Measurements from ENCODE around the gene NUBP2.

NUBP2 gene

GRCh38 chr16:1781758-1782407 lies 877 bp upstream of the NUBP2 start:
- H3K9me3 Mint-ChIP-seq = no peaks in the 10 kb centered on the region
- peak overlapping the region; percentile 95 for H3K4me3 Mint-ChIP-seq
- no peaks in the 10 kb centered on the region for H3K27me3 Mint-ChIP-seq
- peaks cover 53% of the 10 kb centered on the region for H3K36me3 Mint-ChIP-seq (ENCODE audit: low read depth)
- peak overlapping the region; percentile 92 for H3K27ac Mint-ChIP-seq
- peaks cover 29% of the 10 kb centered on the region for H3K4me1 Mint-ChIP-seq (ENCODE audit: low read depth)
- DNase-seq = no peak

GRCh38 chr16:1784977-1785845 lies 2.5 kb downstream of the NUBP2 start:
- Mint-ChIP-seq H3K27me3 (no peaks in the 10 kb centered on the region), H3K4me1 (ENCODE audit: low read depth) (peaks cover 30% of the 10 kb centered on the region), H3K9me3 (no peaks in the 10 kb centered on the region), H3K4me3 (peak overlapping the region; percentile 63), H3K27ac (peak overlapping the region; percentile 75), H3K36me3 (ENCODE audit: low read depth) (peaks cover 62% of the 10 kb centered on the region)
- no peak for DNase-seq

GRCh38 chr16:1785846-1786170 lies 3.0 kb downstream of the NUBP2 start:
- H3K9me3 Mint-ChIP-seq = no peaks in the 10 kb centered on the region
- peaks cover 30% of the 10 kb centered on the region for H3K4me1 Mint-ChIP-seq (ENCODE audit: low read depth)
- H3K27ac Mint-ChIP-seq = no peak overlapping the region
- H3K27me3 Mint-ChIP-seq = no peaks in the 10 kb centered on the region
- peaks cover 65% of the 10 kb centered on the region for H3K36me3 Mint-ChIP-seq (ENCODE audit: low read depth)
- DNase-seq = no peak
- no peak overlapping the region for H3K4me3 Mint-ChIP-seq

- peaks cover 60% of the 10 kb centered on the region for H3K36me3 Mint-ChIP-seq (ENCODE audit: low read depth)
- H3K9me3 Mint-ChIP-seq = no peaks in the 10 kb centered on the region
- H3K4me1 Mint-ChIP-seq (ENCODE audit: low read depth) = peaks cover 24% of the 10 kb centered on the region
- no peaks in the 10 kb centered on the region for H3K27me3 Mint-ChIP-seq
- H3K27ac Mint-ChIP-seq = no peak overlapping the region
- DNase-seq = no peak
- no peak overlapping the region for H3K4me3 Mint-ChIP-seq
Observed at GRCh38 chr16:1786242-1787055, 3.7 kb downstream of the NUBP2 start.

GRCh38 chr16:1787056-1787321 lies 4.2 kb downstream of the NUBP2 start:
- H3K4me3 Mint-ChIP-seq = no peak overlapping the region
- no peak overlapping the region for H3K27ac Mint-ChIP-seq
- DNase-seq = no peak
- H3K9me3 Mint-ChIP-seq = no peaks in the 10 kb centered on the region
- no peaks in the 10 kb centered on the region for H3K27me3 Mint-ChIP-seq
- peaks cover 20% of the 10 kb centered on the region for H3K4me1 Mint-ChIP-seq (ENCODE audit: low read depth)
- peaks cover 57% of the 10 kb centered on the region for H3K36me3 Mint-ChIP-seq (ENCODE audit: low read depth)

GRCh38 chr16:1787322-1788094 lies 4.7 kb downstream of the NUBP2 start:
- peaks cover 20% of the 10 kb centered on the region for H3K4me1 Mint-ChIP-seq (ENCODE audit: low read depth)
- H3K36me3 Mint-ChIP-seq (ENCODE audit: low read depth) = peaks cover 57% of the 10 kb centered on the region
- no peak overlapping the region for H3K4me3 Mint-ChIP-seq
- H3K9me3 Mint-ChIP-seq = no peaks in the 10 kb centered on the region
- no peak for DNase-seq
- H3K27ac Mint-ChIP-seq = no peak overlapping the region
- no peaks in the 10 kb centered on the region for H3K27me3 Mint-ChIP-seq

- no peaks in the 10 kb centered on the region for H3K27me3 Mint-ChIP-seq
- H3K9me3 Mint-ChIP-seq = no peaks in the 10 kb centered on the region
- no peak for DNase-seq
- H3K4me1 Mint-ChIP-seq (ENCODE audit: low read depth) = peaks cover 19% of the 10 kb centered on the region
- no peak overlapping the region for H3K27ac Mint-ChIP-seq
- H3K36me3 Mint-ChIP-seq (ENCODE audit: low read depth) = peaks cover 55% of the 10 kb centered on the region
- no peak overlapping the region for H3K4me3 Mint-ChIP-seq
Observed at GRCh38 chr16:1788095-1788707, 5.4 kb downstream of the NUBP2 start.

- Mint-ChIP-seq H3K36me3 (ENCODE audit: low read depth) (peaks cover 51% of the 10 kb centered on the region), H3K4me1 (ENCODE audit: low read depth) (peaks cover 16% of the 10 kb centered on the region), H3K27me3 (no peaks in the 10 kb centered on the region), H3K9me3 (no peaks in the 10 kb centered on the region), H3K27ac (no peak overlapping the region), H3K4me3 (no peak overlapping the region)
- peak; percentile 26 for DNase-seq
Observed at GRCh38 chr16:1788708-1789100, 5.9 kb downstream of the NUBP2 start.

GRCh38 chr16:1789643-1790045 lies 6.9 kb downstream of the NUBP2 start:
- Mint-ChIP-seq H3K27ac (no peak overlapping the region), H3K9me3 (no peaks in the 10 kb centered on the region), H3K4me3 (no peak overlapping the region), H3K4me1 (ENCODE audit: low read depth) (peaks cover 11% of the 10 kb centered on the region), H3K36me3 (ENCODE audit: low read depth) (peaks cover 48% of the 10 kb centered on the region), H3K27me3 (no peaks in the 10 kb centered on the region)
- no peak for DNase-seq

- peaks cover 7% of the 10 kb centered on the region for H3K4me1 Mint-ChIP-seq (ENCODE audit: low read depth)
- no peak overlapping the region for H3K27ac Mint-ChIP-seq
- H3K36me3 Mint-ChIP-seq (ENCODE audit: low read depth) = peaks cover 43% of the 10 kb centered on the region
- no peaks in the 10 kb centered on the region for H3K9me3 Mint-ChIP-seq
- no peaks in the 10 kb centered on the region for H3K27me3 Mint-ChIP-seq
- DNase-seq = no peak
- H3K4me3 Mint-ChIP-seq = no peak overlapping the region
Observed at GRCh38 chr16:1790261-1790610, 7.5 kb downstream of the NUBP2 start.

GRCh38 chr16:1790611-1791255 lies 8.0 kb downstream of the NUBP2 start:
- H3K9me3 Mint-ChIP-seq = no peaks in the 10 kb centered on the region

GRCh38 chr16:1791256-1791942 lies 8.6 kb downstream of the NUBP2 start:
- H3K27ac Mint-ChIP-seq = no peak overlapping the region
- peaks cover 37% of the 10 kb centered on the region for H3K36me3 Mint-ChIP-seq (ENCODE audit: low read depth)
- H3K9me3 Mint-ChIP-seq = no peaks in the 10 kb centered on the region
- DNase-seq = no peak
- H3K4me1 Mint-ChIP-seq (ENCODE audit: low read depth) = peaks cover 1% of the 10 kb centered on the region
- H3K27me3 Mint-ChIP-seq = no peaks in the 10 kb centered on the region
- no peak overlapping the region for H3K4me3 Mint-ChIP-seq

More at GRCh38 chr16:1790611-1791255, 8.0 kb downstream of the NUBP2 start:
- H3K4me3 Mint-ChIP-seq = no peak overlapping the region
- DNase-seq = no peak
- peaks cover 2% of the 10 kb centered on the region for H3K4me1 Mint-ChIP-seq (ENCODE audit: low read depth)
- no peak overlapping the region for H3K27ac Mint-ChIP-seq
- no peaks in the 10 kb centered on the region for H3K27me3 Mint-ChIP-seq
- peaks cover 42% of the 10 kb centered on the region for H3K36me3 Mint-ChIP-seq (ENCODE audit: low read depth)
